Right cardiac atrium (tissue), 5 donors: Measurements from ENCODE around the gene CRP. TPM values are rescaled to one million over a fixed set of nuclear protein-coding genes. Genes with fewer than 3 reads are reported as not detected.
"Not testable (repeated sequence)": the region's sequence is repeated elsewhere in the genome, so short reads cannot be mapped to it uniquely, and the experiment has no call there.

Experiments
- ATAC-seq, 2 donors: fragments of 200-7000 bp; cut with Tn5 transposase; one replicate each; pipeline versions ENCODE4 v1.8.0 to v1.9.1; 2020; ENCODE audit warnings: moderate library complexity in 2 of 2, mild to moderate bottlenecking in 1 of 2
- DNase-seq, 3 donors: peaks; one replicate each; pipeline ENCODE4 v3.0.0-alpha.2; 2020
- H3K27ac ChIP-seq: one replicate; pipeline ENCODE4 v1.5.1; 2013; ENCODE audit warnings: mild to moderate bottlenecking, low read length, control low read depth, moderate library complexity
- H3K27me3 ChIP-seq: one replicate; pipeline ENCODE4 v1.6.1; 2013; ENCODE audit not compliant: control insufficient read depth, insufficient read depth
- H3K4me1 ChIP-seq: one replicate; pipeline ENCODE4 v1.6.1; 2013; ENCODE audit warnings: low read length; ENCODE audit not compliant: control insufficient read depth, insufficient read depth
- H3K4me3 ChIP-seq: one replicate; pipeline ENCODE4 v1.5.1; 2013; ENCODE audit warnings: low read length, control low read depth
- H3K9me3 ChIP-seq: one replicate; pipeline ENCODE4 v1.6.1; 2013; ENCODE audit warnings: low read length; ENCODE audit not compliant: control insufficient read depth
- WGBS: extraction: QIAGEN DNeasy Blood & Tissue Kit; methylation state at CpG from one replicate; pipeline ENCODE4 v1.1.7; 2013; 5-methylcytosine and 5-hydroxymethylcytosine counted together
- intact Hi-C, 4 donors: fragments of 100-400 bp; cut with DNase I; formaldehyde crosslinking; loops; one replicate each; pipeline versions ENCODE4 v1.11.0 to v1.14.0; 2022 to 2023
- polyA plus RNA-seq: library from polyadenylated mRNA; stranded (reverse); fragments of 200-250 nt; gene quantifications from one replicate; pipeline ENCODE4 v1.2.3, GENCODE V29; 2013
- total RNA-seq, 4 donors: library from RNA; stranded (reverse); fragmentation: NEBNext Ultra II Directional; extraction: Animal tissue kit (Norgen Biotek cat#: 25700); gene quantifications; one replicate each; pipeline ENCODE4 v1.2.1, GENCODE V29; 2021
- donor health status: healthy with polysubstance abuse.
- donor health status: DM: no; HTN: yes; CAD: no.
- donor health status: DM: no; HTN: no; CAD: no.
- donor health status: DM: no; HTN: yes; CAD: no; lungs with severe emphysema.
- donor health status: DM: yes; HTN: yes; CAD: no.

CRP gene
- total and polyA plus RNA-seq, 5 donors: 0.18 to 0.67 TPM; not detected in 3

GRCh38 chr1:159743651-159744410 is 29.4 kb upstream of the CRP start:
- 58% methylated on average over 5 of the region's 5 CpGs for WGBS
- Histone ChIP-seq H3K27ac (no peak overlapping the region), H3K27me3 (no peaks in the 10 kb centered on the region), H3K4me1 (no peaks in the 10 kb centered on the region), H3K9me3 (no peaks in the 10 kb centered on the region), H3K4me3 (no peak overlapping the region)
- ATAC-seq (no peak), DNase-seq (no peak)
- intact Hi-C loops: loop anchor here in 1 of 4 donors (10.0 kb wide), 1 partner anchor 369 kb away; no protein-coding TSS in a partner anchor

DNA sequence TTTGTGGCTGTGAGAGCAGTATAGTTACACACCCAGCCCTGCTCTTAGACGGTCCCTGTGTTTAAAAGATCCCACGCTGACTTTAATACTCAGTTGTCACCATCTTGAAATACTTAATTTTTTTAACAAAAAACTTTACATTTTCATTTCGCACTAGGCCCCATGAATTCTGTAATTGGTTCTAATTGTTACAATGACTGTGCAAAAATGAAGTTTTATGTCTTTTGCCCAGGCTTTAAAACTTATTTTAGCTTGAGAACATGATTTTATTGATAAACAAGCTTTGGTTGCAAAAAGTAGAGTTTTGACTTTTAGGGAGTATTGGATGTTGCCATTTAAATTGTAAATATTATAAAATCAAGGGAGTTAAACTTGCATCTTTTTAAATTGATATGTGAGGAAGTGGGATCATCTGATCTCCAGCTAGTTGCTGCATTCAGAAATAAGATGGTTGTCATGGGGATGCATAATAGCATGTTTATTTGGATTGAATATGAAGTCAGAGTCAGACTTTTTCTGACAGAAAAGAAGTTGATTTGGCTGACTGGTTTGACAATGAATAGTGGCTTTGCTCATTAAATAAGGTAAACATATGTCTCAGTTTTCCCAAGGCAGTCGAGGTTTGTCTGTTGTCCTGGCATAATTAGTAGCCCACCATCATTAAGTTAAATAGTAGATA is 23.0 kb upstream of the CRP start:
- Histone ChIP-seq H3K27ac (no peak overlapping the region), H3K4me1 (no peaks in the 10 kb centered on the region), H3K4me3 (no peak overlapping the region), H3K9me3 (no peaks in the 10 kb centered on the region), H3K27me3 (no peaks in the 10 kb centered on the region)
- DNase-seq (no peak), ATAC-seq (no peak)
- WGBS: 79% methylated on average over 4 of the region's 4 CpGs
- intact Hi-C loops: no loop called here

- ATAC-seq, H3K4me3 ChIP-seq, H3K27me3 ChIP-seq, intact Hi-C loops, DNase-seq, H3K4me1 ChIP-seq, H3K27ac ChIP-seq, H3K9me3 ChIP-seq: not testable (repeated sequence)
- WGBS: 94% methylated on average over 6 of the region's 6 CpGs
These were observed 8.8 kb upstream of the CRP start for GRCh38 chr1:159723188-159723587.

DNA sequence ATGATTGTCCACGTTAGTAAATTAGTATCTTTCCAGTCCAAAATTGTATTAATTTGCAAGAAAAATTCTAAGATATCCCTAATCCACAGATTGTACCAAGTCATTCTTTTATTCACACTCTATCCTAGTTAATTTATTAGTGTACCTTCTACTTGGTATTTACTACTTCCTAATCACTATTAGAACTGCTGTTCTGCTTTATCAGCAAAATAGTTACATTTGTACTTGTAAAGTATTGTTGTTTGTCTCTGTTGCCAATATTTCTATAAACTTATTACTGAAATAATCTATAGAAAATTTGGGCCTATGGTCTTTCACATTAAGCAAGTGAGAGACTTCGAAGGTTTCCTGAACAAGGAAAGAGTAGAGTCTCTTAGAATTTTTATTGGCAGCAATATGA is 5.6 kb upstream of the CRP start:
- no peak for DNase-seq
- Histone ChIP-seq H3K27me3 (no peaks in the 10 kb centered on the region), H3K27ac (no peak overlapping the region), H3K4me1 (no peaks in the 10 kb centered on the region), H3K4me3 (no peak overlapping the region), H3K9me3 (peaks cover 3% of the 10 kb centered on the region)
- intact Hi-C loops: no loop called here
- ATAC-seq: no peak
- WGBS: 69% methylated on average over 2 of the region's 2 CpGs

DNA sequence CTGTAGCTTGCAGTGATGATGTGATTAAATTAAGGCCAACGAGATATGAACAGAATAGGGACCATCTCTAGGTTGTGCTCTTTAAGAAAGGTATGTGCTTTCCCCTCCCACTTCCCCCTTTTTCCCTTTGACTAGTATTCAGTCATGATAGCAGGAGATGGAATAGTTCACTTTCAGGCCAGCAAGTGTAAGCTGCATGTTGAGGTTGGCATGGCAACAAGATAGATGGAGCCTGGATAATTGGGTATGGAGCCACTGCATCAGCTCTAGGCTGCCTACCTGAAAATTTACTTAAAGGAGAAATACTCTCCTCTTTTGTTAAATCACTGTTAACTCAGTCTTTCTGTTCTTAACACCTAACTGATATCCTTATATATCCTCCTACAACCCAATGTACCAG is 1.5 kb upstream of the CRP start:
- H3K4me3 ChIP-seq: no peak overlapping the region
- 64% methylated on average over 1 of the region's 1 CpG for WGBS
- H3K27me3 ChIP-seq: no peaks in the 10 kb centered on the region
- no peaks in the 10 kb centered on the region for H3K4me1 ChIP-seq
- no peaks in the 10 kb centered on the region for H3K9me3 ChIP-seq
- H3K27ac ChIP-seq: no peak overlapping the region
- ATAC-seq (no peak), DNase-seq (no peak)
- intact Hi-C loops: no loop called here

DNA sequence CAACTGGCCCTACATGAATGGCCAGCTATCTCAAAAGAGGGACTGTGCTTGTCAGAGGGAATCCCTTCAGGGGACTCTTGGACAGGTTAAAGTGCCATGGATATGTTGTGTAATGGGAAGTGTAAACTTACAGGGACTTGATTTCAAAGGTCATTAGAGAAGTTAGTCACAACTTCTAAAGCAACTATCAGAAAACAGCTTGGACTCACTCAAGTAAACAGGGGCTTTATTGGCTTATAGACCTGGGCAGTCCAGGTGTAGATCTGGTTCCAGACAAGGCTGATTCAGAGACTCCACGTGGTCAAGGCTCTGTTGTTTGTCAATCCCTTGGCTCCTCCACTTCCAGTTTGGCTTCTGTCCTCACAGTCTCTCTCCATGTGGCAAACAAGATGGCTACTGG is 2.3 kb downstream of the CRP start:
- no peaks in the 10 kb centered on the region for H3K27me3 ChIP-seq
- no peak for ATAC-seq
- H3K27ac ChIP-seq: no peak overlapping the region
- intact Hi-C loops: no loop called here
- no peak overlapping the region for H3K4me3 ChIP-seq
- DNase-seq: no peak
- no peaks in the 10 kb centered on the region for H3K9me3 ChIP-seq
- 67% methylated on average over 1 of the region's 1 CpG for WGBS
- no peaks in the 10 kb centered on the region for H3K4me1 ChIP-seq

GRCh38 chr1:159707472-159708260 is 6.7 kb downstream of the CRP start:
- Histone ChIP-seq H3K9me3 (no peaks in the 10 kb centered on the region), H3K27me3 (no peaks in the 10 kb centered on the region), H3K4me3 (no peak overlapping the region), H3K4me1 (no peaks in the 10 kb centered on the region), H3K27ac (no peak overlapping the region)
- no peak for DNase-seq
- ATAC-seq: no peak
- whole genome bisulfite sequencing: 49% methylated on average over 6 of the region's 6 CpGs
- intact Hi-C loops: no loop called here

GRCh38 chr1:159705904-159706256 is 8.5 kb downstream of the CRP start:
- DNase-seq (no peak), ATAC-seq (no peak)
- Histone ChIP-seq H3K4me1 (no peaks in the 10 kb centered on the region), H3K27me3 (no peaks in the 10 kb centered on the region), H3K9me3 (no peaks in the 10 kb centered on the region), H3K4me3 (no peak overlapping the region), H3K27ac (no peak overlapping the region)
- intact Hi-C loops: no loop called here
- WGBS: 54% methylated on average over 3 of the region's 3 CpGs

GRCh38 chr1:159705251-159705903 is 9.0 kb downstream of the CRP start:
- 82% methylated on average over 7 of the region's 7 CpGs for WGBS
- intact Hi-C loops: no loop called here
- no peaks in the 10 kb centered on the region for H3K9me3 ChIP-seq
- no peaks in the 10 kb centered on the region for H3K27me3 ChIP-seq
- no peak overlapping the region for H3K27ac ChIP-seq
- H3K4me3 ChIP-seq: no peak overlapping the region
- ATAC-seq (no peak), DNase-seq (no peak)
- no peaks in the 10 kb centered on the region for H3K4me1 ChIP-seq

- Histone ChIP-seq H3K9me3 (no peaks in the 10 kb centered on the region), H3K4me3 (no peak overlapping the region), H3K4me1 (no peaks in the 10 kb centered on the region), H3K27me3 (no peaks in the 10 kb centered on the region), H3K27ac (no peak overlapping the region)
- ATAC-seq: no peak
- intact Hi-C loops: no loop called here
- 65% methylated on average over 1 of the region's 1 CpG for WGBS
- DNase-seq: no peak
These were observed 9.9 kb downstream of the CRP start for GRCh38 chr1:159704481-159704880.

DNA sequence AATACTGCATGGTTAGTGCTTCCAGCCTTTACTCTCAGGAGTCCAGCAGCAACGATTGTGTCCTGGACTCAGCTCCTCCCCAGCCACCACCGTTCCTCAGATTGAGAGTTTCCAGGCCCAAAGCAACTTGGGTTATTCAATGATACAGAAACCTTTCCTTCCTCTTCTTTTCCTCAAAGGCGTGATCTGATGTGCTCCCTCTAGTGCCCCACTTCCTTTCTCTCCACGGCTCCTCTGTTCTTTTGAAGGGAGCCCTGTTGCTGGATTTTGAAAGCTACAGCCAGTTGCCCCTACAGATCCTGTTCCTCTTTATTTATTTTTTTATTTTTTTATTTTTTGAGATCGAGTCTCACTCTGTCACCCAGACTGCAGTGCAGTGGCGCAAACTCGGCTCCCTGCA is 14.1 kb downstream of the CRP start:
- ATAC-seq (no peak), DNase-seq (no peak)
- 66% methylated on average over 7 of the region's 7 CpGs for WGBS
- Histone ChIP-seq H3K27me3 (no peaks in the 10 kb centered on the region), H3K4me3 (no peak overlapping the region), H3K27ac (no peak overlapping the region), H3K9me3 (no peaks in the 10 kb centered on the region), H3K4me1 (no peaks in the 10 kb centered on the region)
- intact Hi-C loops: no loop called here
